ENCODE results near the gene TMBIM1.
"Not testable (repeated sequence)": the region's sequence is repeated elsewhere in the genome, so short reads cannot be mapped to it uniquely, and the experiment has no call there.

GRCh38 chr2:218314764-218315163, 22.5 kb upstream of the TMBIM1 start:
- TF ChIP-seq CTCF (conservative IDR thresholded peaks at IDR 0.05 in 1 of 2, IDR thresholded peaks at IDR 0.05 in 1 of 2; ENCODE audit: low read depth in 1 of 2, low read length in 2 of 2); EZH2 (IDR thresholded peaks at IDR 0.05; ENCODE audit: low read length, missing control alignments): not testable (repeated sequence)

All from fibroblast of lung (primary cell).